Tibial nerve (tissue), 3 donors: ENCODE results near the gene BMERB1.

Experiments used
- POLR2A ChIP-seq, 2 donors: fragments of 450-650 bp; IDR thresholded peaks; one replicate each; pipeline ENCODE4 v1.6.1; 2017; ENCODE audit warnings: antibody characterized with exemption in 2 of 2, mild to moderate bottlenecking in 2 of 2, moderate library complexity in 2 of 2
- TF ChIP-seq, protein P1 (sequence below), 5 experiments: fragments of 200-600 bp in 3 of 5; fragments of 450-650 bp in 2 of 5; sonication (generic) in 3 of 5; IDR thresholded peaks; one replicate each; pipeline ENCODE4 v1.5.1; 2016 to 2019; ENCODE audit warnings: antibody characterized with exemption in 5 of 5, mild to moderate bottlenecking in 3 of 5, moderate library complexity in 2 of 5

DNA sequence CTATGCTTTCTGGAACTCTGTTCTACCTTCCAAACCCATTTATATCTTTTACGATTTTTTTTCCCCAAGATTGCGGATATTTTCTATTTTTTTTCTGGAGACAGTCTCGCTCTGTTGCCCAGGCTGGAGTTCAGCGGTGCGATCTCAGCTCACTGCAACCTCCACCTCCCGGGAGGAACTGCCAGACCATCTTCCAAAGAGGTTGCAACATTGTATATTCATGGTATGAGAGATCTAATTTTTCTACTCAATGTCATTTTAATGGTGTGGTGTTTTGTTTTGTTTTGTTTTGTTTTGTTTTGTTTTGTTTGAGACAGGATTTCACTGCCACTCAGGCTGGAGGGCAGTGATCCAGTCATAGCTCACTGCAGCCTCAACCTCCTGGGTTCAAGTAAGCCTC, 8.5 kb upstream of the BMERB1 start:
- TF ChIP-seq, protein P1, sequence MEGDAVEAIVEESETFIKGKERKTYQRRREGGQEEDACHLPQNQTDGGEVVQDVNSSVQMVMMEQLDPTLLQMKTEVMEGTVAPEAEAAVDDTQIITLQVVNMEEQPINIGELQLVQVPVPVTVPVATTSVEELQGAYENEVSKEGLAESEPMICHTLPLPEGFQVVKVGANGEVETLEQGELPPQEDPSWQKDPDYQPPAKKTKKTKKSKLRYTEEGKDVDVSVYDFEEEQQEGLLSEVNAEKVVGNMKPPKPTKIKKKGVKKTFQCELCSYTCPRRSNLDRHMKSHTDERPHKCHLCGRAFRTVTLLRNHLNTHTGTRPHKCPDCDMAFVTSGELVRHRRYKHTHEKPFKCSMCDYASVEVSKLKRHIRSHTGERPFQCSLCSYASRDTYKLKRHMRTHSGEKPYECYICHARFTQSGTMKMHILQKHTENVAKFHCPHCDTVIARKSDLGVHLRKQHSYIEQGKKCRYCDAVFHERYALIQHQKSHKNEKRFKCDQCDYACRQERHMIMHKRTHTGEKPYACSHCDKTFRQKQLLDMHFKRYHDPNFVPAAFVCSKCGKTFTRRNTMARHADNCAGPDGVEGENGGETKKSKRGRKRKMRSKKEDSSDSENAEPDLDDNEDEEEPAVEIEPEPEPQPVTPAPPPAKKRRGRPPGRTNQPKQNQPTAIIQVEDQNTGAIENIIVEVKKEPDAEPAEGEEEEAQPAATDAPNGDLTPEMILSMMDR (IDR thresholded peaks at IDR 0.05) = no peak
- TF ChIP-seq POLR2A (IDR thresholded peaks at IDR 0.05) = no peak
